HG03196 (cell line): ENCODE results near the gene PANK1.

Experiments used
- ATAC-seq: cut with Tn5 transposase; IDR thresholded peaks from one replicate; pipeline ENCODE4 v1.9.1; 2021; ENCODE audit not compliant: unreplicated experiment

PANK1 gene

DNA sequence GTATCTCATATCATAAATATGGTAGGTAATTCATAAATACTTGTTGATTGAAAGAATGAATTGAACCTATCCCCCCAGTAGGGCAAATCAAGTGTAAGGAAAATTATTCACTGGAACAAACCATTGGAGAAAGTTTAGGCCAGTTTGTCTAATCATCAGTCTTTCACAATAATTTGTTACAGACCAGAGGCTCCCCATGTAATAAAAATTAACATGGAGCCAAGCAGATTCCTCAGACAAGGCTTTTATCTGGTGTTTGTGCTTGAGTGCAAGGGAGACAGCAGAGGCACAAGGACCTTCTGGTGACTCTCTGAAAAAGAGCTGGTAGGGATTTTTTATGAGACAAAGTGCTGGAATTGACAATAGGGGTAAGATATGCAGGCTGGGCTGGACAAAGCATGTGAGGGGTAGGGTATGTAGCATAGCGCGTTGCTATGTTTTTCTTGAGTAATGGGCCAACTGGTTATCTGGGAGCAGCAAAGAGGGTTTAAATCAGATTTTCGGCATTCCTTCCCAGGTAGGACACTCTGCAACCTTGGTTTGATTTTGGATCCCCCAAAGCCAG is 7.8 kb upstream of the PANK1 start:
- ATAC-seq, result no peak

DNA sequence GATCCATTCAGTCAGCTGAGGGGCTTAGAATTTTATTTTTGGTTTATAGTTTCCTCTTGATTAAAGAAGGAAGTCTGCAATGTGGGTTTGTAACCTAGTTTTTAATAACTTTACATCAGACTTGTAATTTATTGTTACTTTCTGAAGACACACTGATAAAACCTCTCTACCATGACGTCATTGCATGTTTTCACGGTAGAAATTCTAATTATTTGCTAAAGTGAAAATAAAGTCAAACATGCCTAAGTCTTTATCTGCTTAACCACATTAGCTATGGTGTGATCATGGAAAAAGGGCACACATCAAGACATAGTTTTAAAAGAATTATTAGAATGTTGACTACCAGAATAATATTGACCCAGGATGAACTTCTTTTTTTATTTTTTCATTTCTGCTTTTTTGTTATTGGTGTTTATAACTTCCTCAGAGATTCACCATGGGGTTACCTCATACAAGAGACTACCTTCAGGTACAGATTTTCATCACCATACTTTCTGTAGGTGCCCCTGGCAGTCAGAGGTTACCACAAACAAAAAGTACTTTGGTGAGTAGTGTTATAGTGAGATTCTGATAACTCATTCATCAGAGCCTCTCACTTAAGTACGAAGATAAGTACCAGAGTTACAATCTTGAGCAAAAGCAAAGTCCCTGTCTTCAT is 7.0 kb upstream of the PANK1 start:
- ATAC-seq, result peak; percentile 49

DNA sequence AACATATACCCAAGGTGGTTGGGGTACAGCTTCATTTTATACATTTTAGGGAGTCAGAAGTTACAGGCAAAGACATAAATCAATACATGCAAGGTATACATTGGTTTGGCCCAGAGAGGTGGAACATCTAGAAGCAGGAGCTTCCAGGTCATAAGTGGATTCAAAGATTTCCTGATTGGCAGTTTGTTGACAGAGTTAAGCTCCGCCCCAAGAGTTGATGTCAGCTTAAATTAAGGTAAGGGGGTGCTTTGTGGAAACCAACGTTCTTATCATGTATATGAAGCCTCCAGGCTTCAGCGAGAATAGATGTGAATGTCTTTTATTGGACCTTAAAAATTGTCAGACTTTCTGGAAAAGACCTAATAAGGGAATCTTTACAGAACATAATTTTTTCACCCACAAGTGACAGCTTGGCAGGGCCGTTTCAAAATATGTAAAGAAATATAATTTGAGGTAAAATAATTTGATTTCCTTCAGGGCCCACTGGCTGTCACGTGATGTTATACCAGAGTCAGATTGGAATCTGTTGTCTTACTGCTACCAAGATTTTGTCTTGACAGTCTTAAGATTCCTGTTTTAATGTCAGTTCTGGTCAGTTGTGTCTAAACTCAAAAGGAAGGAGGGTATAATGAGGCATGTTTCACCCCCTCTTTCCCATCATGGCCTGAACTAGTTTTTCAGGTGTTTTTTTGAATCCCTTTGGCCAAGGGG is 6.3 kb upstream of the PANK1 start:
- no peak for ATAC-seq

DNA sequence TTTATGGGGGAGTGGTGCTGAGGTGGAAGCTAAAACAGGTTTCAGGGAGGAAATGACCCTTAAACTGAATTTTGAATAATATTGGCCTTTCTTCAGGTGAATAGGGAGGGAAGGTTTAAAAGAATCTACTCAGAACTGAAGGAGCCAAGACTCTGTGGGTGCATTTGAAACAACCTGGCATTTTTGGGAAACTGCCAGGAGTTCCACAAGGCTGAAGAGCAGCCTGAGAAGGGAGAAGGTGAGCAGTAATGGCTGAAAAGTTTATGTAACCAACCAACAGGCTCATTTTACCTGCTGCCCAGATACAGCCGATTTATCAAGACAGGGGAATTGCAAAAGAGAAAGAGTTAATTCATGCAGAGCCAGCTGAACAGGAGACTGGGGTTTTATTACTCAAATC is 4.0 kb upstream of the PANK1 start:
- ATAC-seq, result no peak

DNA sequence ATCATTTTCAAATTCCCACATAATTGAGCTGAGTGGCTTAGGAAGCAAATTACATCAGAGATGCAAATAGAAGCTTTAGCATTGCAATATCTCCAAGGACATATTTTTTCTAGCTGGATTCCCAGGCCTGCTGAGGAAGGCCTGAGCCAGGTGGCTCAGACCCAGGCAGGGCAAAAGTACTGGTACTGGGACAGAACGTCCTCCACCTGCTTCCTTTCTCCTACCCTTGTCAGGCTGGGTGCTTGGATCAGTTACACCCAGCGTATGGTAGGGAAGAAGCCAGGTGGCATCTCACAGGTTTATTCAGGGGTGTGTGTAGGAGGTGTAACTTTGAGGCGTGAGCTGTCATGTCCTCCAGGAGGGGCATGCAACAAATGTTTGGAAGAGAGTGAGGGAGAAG is 3.0 kb upstream of the PANK1 start:
- ATAC-seq, result no peak

DNA sequence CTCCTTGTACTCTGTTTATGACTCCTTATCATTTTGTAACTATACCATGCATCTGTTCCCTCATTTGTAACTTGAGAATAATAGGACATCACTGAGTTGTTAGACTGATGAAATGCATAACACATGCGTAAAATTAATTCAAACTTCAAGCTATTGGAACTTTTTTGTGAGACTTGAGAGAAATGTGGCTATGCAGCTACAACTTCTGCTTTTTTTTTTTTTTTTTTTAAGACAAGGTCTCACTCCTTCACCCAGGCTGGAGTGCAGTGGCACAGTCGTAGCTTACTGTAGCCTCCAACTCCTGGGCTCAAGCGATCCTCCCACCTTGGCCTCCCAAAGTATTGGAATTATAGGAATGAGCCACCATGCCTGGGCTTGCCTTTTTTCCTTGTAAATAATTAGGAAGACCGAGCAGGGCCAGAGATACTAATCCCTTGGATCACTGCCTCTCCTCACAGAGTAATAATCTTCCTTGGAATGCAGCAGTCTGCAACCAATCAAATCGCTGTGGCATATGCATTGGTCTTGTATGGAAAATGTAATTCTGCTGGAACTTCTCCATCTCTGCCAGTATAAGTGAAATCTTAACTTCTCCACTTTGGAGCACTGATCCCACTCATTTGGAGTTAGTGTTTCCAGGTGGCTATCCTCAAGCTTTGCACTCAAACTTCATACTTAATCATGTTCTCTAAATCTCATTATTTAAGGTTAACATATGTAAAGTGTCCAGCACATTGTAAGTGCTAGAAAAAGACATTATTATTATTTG is 2.0 kb upstream of the PANK1 start:
- ATAC-seq, result no peak

DNA sequence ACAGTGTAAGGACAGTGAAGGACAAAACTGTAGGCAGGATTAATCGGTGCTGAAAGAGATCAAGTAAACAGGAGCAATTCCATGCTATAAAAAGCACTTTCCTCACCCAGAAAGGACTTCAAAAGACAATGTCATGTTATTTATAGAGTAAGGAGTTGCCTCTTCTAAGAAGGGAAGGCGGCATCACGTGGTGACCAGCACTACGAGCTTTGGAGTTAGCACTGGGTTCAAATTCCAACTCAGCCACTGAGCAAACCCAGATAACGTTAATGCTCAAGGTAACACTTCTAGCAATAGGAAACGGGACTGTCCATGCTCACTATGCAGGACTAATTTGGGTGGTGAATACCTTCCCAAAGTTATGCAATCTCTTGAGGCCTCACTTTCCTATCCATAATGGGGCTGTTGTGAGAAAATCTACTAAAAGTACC is 715 bp upstream of the PANK1 start:
- ATAC-seq, result no peak

DNA sequence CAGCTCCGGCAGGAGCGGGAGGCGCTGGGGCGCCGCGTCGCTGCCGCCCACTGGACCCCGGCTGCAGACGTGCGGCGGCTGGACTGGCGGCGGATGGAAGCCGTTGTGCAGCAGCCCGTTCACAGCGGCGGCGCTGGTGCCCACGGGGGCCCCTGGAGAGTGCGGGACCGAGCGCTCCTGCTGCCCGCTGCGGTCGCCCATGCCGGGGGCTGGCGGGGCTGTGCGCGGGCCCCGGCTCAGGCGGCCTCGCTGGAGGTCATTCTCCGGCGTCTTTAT is 413 bp downstream of the PANK1 start:
- peak; percentile 38 for ATAC-seq

DNA sequence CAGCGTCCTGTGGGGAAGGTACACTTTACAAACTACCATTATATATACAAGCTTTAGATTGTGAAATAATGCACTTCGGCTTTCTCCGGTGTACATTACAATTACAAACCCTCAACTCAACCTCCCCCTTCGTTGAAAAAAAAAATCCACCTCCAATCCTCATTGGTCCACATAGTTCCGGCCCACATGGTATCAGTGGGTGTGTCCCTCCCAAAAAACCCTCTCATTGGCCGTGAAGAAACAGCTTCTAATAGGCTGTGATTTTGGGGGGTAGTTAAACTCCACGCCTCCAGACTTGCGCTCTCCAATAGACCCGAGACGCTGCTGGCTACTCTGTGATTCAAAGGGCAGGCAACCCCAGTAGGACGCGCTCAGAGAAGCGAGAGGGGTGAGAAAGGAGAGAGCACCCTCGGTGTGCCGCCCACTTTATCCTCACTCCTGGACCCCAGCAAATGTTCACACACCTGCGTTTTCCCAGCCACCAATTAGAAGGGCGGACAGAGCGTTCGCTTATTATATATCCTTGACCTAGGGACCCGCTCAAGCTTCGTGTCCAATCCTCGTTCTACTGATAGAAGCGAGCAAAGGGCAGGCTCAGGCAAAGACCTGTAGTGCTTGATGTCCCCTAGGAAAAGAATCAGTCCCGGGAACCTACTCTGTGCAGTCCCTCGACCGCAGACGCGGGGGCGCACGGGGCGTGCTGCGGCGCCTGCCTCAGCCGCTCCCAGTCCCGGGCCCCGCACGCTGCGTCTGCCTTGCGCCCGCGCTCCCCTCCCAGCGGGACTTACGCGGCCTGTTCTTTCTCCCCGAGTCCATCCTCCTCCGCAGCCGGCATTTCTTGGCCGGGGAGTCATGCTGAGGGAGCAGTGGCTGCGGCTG is 991 bp downstream of the PANK1 start:
- peak; percentile 89 for ATAC-seq

DNA sequence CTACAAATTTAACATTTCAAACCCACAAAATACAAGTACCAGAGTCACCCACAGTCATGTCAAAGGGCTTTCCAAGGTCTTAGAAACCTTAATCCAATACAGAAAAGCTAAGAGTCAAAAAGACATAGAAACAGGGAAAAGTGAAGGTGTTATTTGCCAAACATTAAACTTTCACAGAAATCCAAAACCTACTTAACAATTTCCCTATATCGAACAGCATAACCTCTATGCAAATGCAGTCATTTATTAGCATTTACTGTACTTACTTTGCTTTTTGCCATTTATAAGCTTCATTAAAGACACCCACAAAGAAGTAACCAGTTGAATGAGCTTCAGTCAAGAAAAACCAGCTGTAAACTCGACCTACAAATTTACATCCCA is 1.6 kb downstream of the PANK1 start:
- no peak for ATAC-seq

DNA sequence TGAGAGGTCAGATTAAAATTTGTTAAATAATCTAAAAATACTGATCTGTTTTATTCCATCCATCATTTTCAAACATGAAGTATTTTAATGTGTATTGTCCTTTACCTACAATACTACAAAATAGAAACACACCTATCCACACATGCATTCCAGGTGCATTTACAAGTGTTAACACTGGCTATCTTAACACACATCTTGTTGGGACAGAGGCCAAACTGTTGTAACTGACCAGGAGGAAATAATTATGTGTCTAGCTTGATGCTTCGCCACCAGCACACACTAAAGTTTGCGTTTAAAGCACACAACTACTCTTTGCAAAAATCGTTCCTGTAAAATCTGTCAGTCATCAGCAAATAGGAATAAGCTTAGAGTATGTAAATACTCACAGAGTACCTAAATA is 2.8 kb downstream of the PANK1 start:
- no peak for ATAC-seq

DNA sequence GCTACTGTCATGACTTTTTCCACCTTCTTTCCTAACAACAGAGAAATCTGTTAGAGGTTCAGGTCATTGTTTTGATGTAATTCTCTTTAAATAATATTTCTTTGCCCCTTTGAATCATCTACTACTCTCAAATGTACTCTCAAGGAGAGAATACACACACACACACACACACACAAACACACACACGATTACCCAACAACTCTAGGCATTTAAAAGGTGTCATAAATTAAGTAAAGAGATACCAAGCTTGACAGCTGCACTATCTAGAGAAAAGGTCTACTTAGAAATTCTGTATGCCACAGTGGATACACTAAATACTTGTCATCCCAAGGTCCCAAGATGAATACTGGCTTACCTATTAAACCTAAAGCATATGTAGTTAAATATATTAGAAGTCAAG is 4.8 kb downstream of the PANK1 start:
- ATAC-seq, result no peak

DNA sequence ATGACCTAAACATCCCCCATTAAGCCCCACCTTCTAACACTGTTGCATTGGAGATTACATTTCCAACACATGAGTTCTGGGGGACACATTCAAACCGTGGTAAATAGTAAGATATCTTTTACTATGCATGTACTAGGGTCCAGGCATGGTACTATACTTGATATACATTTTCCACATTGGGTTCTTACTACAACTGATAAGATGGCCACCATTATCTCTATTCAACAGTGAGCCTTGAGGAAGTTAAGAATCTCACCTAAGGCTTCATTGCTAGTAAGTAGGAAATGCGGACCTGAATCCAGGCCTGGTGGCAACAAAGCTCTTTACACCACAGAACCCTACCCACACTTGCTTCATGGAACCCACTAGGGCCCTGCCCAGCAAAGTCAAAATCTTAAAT is 5.7 kb downstream of the PANK1 start:
- ATAC-seq, result no peak

DNA sequence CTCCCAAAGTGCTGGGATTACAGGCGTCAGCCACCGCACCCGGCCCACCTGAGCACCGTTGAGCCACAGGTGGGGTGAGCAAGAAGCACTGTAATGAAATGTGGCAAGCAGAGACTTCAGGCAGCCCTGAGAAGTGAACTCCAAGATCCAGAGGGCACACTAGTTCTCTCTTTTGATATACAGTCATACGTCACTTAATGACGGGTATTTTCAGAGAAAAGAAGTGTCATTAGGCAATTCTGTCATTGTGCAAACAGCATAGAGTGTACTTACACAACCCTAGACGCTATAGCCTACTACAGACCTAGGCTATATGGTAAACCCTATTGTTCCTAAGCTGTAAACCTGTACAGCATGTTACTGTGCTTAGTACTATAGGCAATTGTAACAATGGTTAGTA is 7.9 kb downstream of the PANK1 start:
- ATAC-seq, result no peak

DNA sequence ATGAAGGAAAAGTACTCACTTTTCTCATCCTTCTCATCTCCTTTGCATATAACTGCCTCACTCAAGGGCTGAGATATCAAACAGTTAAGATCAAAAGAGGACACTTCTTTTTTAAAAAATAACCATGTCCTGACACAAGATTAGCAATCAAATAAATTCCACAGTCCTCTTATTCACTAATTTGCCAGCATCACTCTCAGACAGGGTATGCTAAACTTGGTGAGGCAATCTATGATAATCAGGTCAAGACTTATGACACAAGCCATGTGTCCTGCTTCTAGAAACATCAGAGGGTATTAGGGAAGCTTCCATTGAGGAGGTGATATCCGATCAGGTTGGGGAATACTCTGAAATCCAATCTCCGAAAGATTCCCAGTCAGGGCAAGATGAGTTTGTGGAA is 10.4 kb downstream of the PANK1 start:
- ATAC-seq, result no peak

DNA sequence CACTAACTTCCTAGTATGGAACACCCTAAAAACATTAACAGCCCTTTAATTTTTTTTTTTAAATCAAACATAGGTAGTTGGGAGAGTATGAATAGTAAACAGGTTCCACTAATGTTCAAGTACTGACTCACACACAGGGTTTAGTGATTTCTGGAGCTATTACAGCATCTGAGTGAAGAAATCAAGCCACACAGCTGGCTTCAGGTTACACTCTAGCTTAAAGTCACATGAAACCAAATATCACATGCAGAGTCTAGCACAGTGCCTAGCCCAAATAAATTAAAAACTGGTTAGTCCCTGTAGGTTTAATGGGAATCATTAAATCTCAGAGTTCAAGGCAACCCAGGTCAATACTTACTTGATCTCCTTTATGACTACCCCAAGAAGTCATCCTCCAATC is 11.6 kb downstream of the PANK1 start:
- no peak for ATAC-seq

DNA sequence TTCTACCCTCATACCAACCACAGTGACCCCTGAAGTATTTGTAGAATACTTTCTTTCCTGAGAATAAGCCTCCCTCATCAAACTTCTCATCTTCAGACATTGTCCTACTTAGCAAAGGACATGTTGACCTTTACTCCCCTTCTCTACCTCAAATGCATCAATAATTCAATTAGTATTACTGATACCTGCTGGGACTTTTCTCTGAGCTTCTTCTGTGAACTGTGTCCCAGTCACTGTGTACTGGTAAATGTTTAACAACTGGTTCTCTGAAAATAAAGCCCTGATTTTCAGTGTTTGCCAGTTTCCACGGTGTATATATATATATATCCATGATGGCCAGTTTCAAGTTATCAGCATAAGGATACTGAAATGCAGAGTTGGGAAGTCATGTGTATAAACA is 12.2 kb downstream of the PANK1 start:
- ATAC-seq, result no peak

DNA sequence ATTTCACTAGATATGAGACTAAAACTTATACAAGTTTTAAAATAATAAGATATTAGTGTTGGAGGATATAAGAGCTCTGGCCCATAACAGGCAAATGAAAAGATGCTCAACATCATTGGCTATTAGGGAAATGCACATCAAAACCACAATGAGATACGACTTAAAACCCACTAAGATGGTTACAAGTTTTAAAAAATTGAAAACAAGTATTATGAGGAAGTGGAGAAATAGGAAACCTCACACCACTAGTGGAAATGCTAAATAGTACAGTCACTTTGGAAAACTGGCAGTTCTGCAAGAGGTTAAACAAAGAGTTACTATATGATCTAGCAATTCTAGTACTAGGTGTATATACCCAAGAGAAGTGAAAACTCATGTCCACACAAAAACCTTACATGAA is 17.2 kb downstream of the PANK1 start:
- ATAC-seq, result no peak

DNA sequence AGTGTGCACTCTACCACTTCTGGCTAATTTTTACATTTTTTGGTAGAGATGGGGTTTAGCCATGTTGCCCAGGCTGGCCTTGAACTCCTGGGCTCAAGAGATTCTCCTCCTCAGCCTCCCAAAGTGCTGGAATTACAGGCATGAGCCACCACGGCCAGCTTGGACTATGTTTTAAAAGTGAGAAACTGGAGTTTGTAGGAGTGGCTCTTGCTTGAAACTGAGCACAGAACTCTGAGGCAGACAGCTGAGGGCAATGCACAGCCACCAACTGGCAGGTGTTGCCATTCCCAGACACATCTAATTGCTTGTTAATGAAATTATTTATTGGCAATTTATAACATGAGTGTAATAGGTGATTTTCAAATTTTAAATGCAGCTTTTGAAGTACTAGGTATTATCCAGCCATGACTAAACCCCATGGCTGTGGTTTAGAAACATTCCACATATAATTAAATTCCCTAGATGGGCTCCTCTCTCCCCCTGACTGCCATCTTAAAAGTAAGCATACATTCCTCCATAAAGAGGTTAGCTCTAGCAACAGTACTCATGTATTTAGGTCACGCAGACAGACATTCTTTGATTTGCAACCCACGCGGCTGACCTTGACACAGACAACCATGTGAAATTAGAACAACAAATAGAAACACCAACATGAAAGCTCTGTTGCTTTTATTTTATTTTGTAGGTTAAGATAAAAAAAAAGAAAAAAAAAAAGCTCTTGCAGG is 19.8 kb downstream of the PANK1 start:
- no peak for ATAC-seq

DNA sequence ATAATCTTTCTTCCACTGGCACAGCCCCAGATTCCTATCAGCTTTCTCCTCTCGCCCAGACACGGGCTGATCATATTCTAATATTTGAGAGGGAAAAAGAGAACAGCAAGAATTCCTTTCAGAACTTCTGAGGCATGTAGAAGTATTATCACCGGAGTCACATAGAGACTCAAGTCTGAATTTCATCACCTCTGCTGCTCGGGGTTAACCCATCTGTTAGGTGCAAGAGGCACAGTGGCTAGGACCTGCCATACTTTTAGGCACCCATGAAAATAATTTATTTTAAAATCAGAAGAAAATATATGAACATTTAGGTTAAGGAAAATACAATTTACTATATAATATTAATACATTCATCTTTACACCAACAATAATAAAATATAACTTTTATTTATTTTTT is 21.0 kb downstream of the PANK1 start:
- no peak for ATAC-seq

DNA sequence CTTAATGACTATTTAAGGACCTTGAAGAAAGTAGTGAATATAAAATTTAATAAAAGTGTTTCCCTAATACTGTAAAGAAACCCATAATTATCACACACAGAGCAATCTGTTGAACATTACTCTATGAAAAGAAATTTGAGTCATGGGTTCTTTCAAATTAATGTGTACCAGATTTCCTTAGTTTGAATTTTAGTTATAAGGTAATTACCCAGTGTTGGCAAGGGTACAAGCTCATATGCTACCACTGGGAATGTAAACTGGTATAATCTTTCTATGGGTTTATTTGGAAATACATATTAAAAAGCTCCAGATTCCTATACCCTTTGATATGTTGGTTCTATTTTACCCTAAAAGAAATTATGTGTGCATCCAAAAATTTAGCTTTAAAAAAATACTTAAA is 22.9 kb downstream of the PANK1 start:
- no peak for ATAC-seq
